Osteoblast (primary cell): Measurements from ENCODE around the gene ANKLE1. TPM values are rescaled to one million over a fixed set of nuclear protein-coding genes. Genes with fewer than 3 reads are reported as not detected.
A peak's percentile ranks its signal among the peaks of the same experiment; 100 is the strongest.

Experiments
- DNase-seq: peaks from one replicate; pipeline ENCODE4 v3.0.0; 2011; ENCODE audit warnings: low spot score, mixed read lengths; ENCODE audit not compliant: insufficient read length; ENCODE audit errors: missing footprints
- H2AFZ ChIP-seq: 2 replicates; pipeline ENCODE4 v1.6.0; 2011; ENCODE audit warnings: mild to moderate bottlenecking, low read length
- H3K27ac ChIP-seq: 2 replicates; pipeline ENCODE4 v1.5.1; 2011; ENCODE audit warnings: mild to moderate bottlenecking, low read depth, low read length, moderate library complexity
- H3K27me3 ChIP-seq: 2 replicates; pipeline ENCODE4 v1.6.0; 2012; ENCODE audit warnings: mild to moderate bottlenecking, control low read depth, inconsistent platforms, low read length, moderate library complexity; ENCODE audit not compliant: insufficient read depth
- H3K36me3 ChIP-seq: 2 replicates; pipeline ENCODE4 v1.5.1; 2011; ENCODE audit warnings: mild to moderate bottlenecking, low read length, control low read depth, moderate library complexity; ENCODE audit not compliant: insufficient read depth
- H3K4me1 ChIP-seq: 2 replicates; pipeline ENCODE4 v1.5.1; 2011; ENCODE audit warnings: mild to moderate bottlenecking, low read length, control low read depth, moderate library complexity; ENCODE audit not compliant: insufficient read depth
- H3K4me2 ChIP-seq: 2 replicates; pipeline ENCODE4 v1.6.0; 2011; ENCODE audit warnings: mild to moderate bottlenecking, low read length; ENCODE audit not compliant: insufficient read depth
- H3K4me3 ChIP-seq: fragments of 200-600 bp; sonication (generic); 3 replicates; pipeline ENCODE4 v1.5.1; 2012; ENCODE audit warnings: mild to moderate bottlenecking, low read length, inconsistent platforms; ENCODE audit not compliant: insufficient read depth
- H3K79me2 ChIP-seq: 2 replicates; pipeline ENCODE4 v1.6.0; 2012; ENCODE audit warnings: mild to moderate bottlenecking, low read length, control low read depth, inconsistent platforms; ENCODE audit not compliant: insufficient read depth
- H3K9me3 ChIP-seq: 2 replicates; pipeline ENCODE4 v1.5.1; 2011; ENCODE audit warnings: low read depth, low read length, control low read depth
- H4K20me1 ChIP-seq: 2 replicates; pipeline ENCODE4 v1.6.0; 2012; ENCODE audit warnings: mild to moderate bottlenecking, low read length, control low read depth; ENCODE audit not compliant: insufficient read depth
- CTCF ChIP-seq: IDR thresholded peaks from 2 replicates; pipeline ENCODE4 v1.5.1; 2011; ENCODE audit warnings: mild to moderate bottlenecking, low read depth, low read length, moderate library complexity; ENCODE audit errors: extremely low read depth
- total RNA-seq: library from RNA; depleted of rRNA; stranded (reverse); fragments of >200 nt; gene quantifications from 2 replicates; pipeline ENCODE4 v1.2.3, GENCODE V29; 2012

The ANKLE1 gene
- total RNA-seq, 1 donor, result not detected

- H3K79me2 ChIP-seq, result peaks cover 46% of the 10 kb centered on the region
- DNase-seq, result peak; percentile 41
- H3K4me3 ChIP-seq, result no peak overlapping the region
- no peak overlapping the region for H3K4me2 ChIP-seq
- peaks cover 12% of the 10 kb centered on the region for H3K36me3 ChIP-seq
- peaks cover 15% of the 10 kb centered on the region for H3K4me1 ChIP-seq
- H3K9me3 ChIP-seq, result no peaks in the 10 kb centered on the region
- no peak for TF ChIP-seq CTCF
- H3K27ac ChIP-seq, result no peak overlapping the region
- no peak overlapping the region for H2AFZ ChIP-seq
- H3K27me3 ChIP-seq, result no peaks in the 10 kb centered on the region
- peaks cover 30% of the 10 kb centered on the region for H4K20me1 ChIP-seq
Measured at GRCh38 chr19:17240062-17240752, 41.5 kb upstream of the ANKLE1 start.

GRCh38 chr19:17240826-17241399, 40.8 kb upstream of the ANKLE1 start:
- no peaks in the 10 kb centered on the region for H3K9me3 ChIP-seq
- no peak overlapping the region for H3K4me3 ChIP-seq
- peaks cover 11% of the 10 kb centered on the region for H3K4me1 ChIP-seq
- peak; percentile 89 for DNase-seq
- H3K27me3 ChIP-seq, result no peaks in the 10 kb centered on the region
- H4K20me1 ChIP-seq, result peaks cover 30% of the 10 kb centered on the region
- H3K27ac ChIP-seq, result no peak overlapping the region
- no peak overlapping the region for H2AFZ ChIP-seq
- H3K36me3 ChIP-seq, result peaks cover 12% of the 10 kb centered on the region
- H3K4me2 ChIP-seq, result no peak overlapping the region
- TF ChIP-seq CTCF, result no peak
- peaks cover 46% of the 10 kb centered on the region for H3K79me2 ChIP-seq

GRCh38 chr19:17242431-17243208, 39.1 kb upstream of the ANKLE1 start:
- TF ChIP-seq CTCF, result no peak
- H3K4me1 ChIP-seq, result peaks cover 24% of the 10 kb centered on the region
- peaks cover 46% of the 10 kb centered on the region for H3K79me2 ChIP-seq
- no peak overlapping the region for H2AFZ ChIP-seq
- no peaks in the 10 kb centered on the region for H3K9me3 ChIP-seq
- DNase-seq, result peak; percentile 89
- H3K27me3 ChIP-seq, result no peaks in the 10 kb centered on the region
- H4K20me1 ChIP-seq, result peaks cover 28% of the 10 kb centered on the region
- peaks cover 12% of the 10 kb centered on the region for H3K36me3 ChIP-seq
- no peak overlapping the region for H3K27ac ChIP-seq
- H3K4me3 ChIP-seq, result no peak overlapping the region
- H3K4me2 ChIP-seq, result peak overlapping the region; percentile 24

- Histone ChIP-seq H3K27ac (peak overlapping the region; percentile 37), H3K4me2 (peak overlapping the region; percentile 92), H2AFZ (peak overlapping the region; percentile 70), H3K36me3 (peaks cover 6% of the 10 kb centered on the region), H4K20me1 (peaks cover 26% of the 10 kb centered on the region), H3K4me1 (peaks cover 24% of the 10 kb centered on the region), H3K79me2 (peaks cover 46% of the 10 kb centered on the region), H3K27me3 (no peaks in the 10 kb centered on the region), H3K9me3 (no peaks in the 10 kb centered on the region), H3K4me3 (peak overlapping the region; percentile 91)
- TF ChIP-seq CTCF, result no peak
- DNase-seq, result peak; percentile 84
Measured at GRCh38 chr19:17243211-17243829, 38.4 kb upstream of the ANKLE1 start.
